ENCODE measurements around the gene GMEB2. TPM values are rescaled to one million over a fixed set of nuclear protein-coding genes. Genes with fewer than 3 reads are reported as not detected.
A peak's percentile ranks its signal among the peaks of the same experiment; 100 is the strongest.

Gene GMEB2
- total RNA-seq, 6 experiments from 2014 or later = 3.2 to 7.0 (median 5.1) TPM

DNA sequence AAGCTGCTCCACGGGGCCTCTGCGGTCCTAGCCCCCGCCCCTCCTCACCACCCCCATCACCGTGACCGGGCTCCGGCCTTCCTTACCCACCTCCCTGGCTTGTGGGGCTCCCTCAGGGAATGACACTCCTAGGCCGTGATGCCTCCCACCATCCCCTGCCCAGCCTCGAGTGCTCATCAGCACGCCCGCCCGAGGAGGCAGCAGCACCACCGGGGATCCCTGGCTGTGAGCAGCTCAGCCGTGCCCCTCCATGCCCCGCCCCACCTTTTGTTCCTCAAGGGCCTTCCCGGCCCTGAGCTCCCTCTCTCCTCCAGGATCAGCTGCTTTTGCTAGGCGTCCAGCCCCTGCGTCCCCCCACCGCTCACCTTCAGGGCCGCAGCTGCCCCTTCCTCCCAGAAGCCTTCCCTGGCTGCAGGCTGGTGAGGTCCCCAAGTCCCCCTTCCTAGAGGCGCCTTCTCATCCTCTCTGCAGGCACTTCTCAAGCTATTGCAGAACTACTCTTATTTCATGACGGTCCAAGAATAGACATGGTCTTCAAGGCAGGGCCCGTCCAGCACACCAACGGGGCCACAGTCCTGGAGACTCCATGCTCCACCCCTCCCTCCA is 69.9 kb downstream of the GMEB2 start:
- 87% methylated on average over 7 of the region's 23 CpGs for WGBS (ENCODE audit: insufficient coverage, low coverage, low lambda C conversion rate, missing lambda C conversion rate)
- intact Hi-C loops (cut with DNase I) = no loop called here
- Histone ChIP-seq H3K36me3 (peaks cover 0 to 22% (median 8%) of the 10 kb centered on the region in 4 donors), H3K4me3 (no peak overlapping the region), H3K4me1 (no peaks in the 10 kb centered on the region), H3K9me3 (no peaks in the 10 kb centered on the region), H3K27ac (no peak overlapping the region), H3K27me3 (no peaks in the 10 kb centered on the region)
- no peak for TF ChIP-seq POLR2A (IDR thresholded peaks at IDR 0.05)
- no peak for TF ChIP-seq CTCF (IDR thresholded peaks at IDR 0.05)
- ATAC-seq = no peak
- DNase-seq = no peak

GRCh38 chr20:63555661-63556381 is 71.1 kb downstream of the GMEB2 start:
- H3K9me3 ChIP-seq = no peaks in the 10 kb centered on the region
- no peak for DNase-seq
- ATAC-seq = no peak
- WGBS (ENCODE audit: insufficient coverage, low coverage, low lambda C conversion rate, missing lambda C conversion rate) = no CpG with 5 or more reads among the region's 45 CpGs
- H3K4me1 ChIP-seq = no peaks in the 10 kb centered on the region
- no peaks in the 10 kb centered on the region for H3K27me3 ChIP-seq
- no peak overlapping the region for H3K27ac ChIP-seq
- intact Hi-C loops (cut with DNase I) = no loop called here
- H3K36me3 ChIP-seq = peaks cover 0 to 13% (median 5%) of the 10 kb centered on the region in 4 donors
- no peak overlapping the region for H3K4me3 ChIP-seq
- no peak for TF ChIP-seq CTCF (IDR thresholded peaks at IDR 0.05)
- TF ChIP-seq POLR2A (IDR thresholded peaks at IDR 0.05) = no peak

GRCh38 chr20:63554361-63555278 is 72.3 kb downstream of the GMEB2 start:
- H3K4me1 ChIP-seq = no peaks in the 10 kb centered on the region
- no peak for DNase-seq
- 33% methylated on average over 1 of the region's 38 CpGs for WGBS (ENCODE audit: insufficient coverage, low coverage, low lambda C conversion rate, missing lambda C conversion rate)
- no peak overlapping the region for H3K27ac ChIP-seq
- intact Hi-C loops (cut with DNase I) = no loop called here
- no peak for ATAC-seq
- no peaks in the 10 kb centered on the region for H3K9me3 ChIP-seq
- H3K36me3 ChIP-seq = peaks cover 0 to 3% (median 0%) of the 10 kb centered on the region in 4 donors
- TF ChIP-seq CTCF (IDR thresholded peaks at IDR 0.05) (no peak), POLR2A (IDR thresholded peaks at IDR 0.05) (no peak)
- no peak overlapping the region for H3K4me3 ChIP-seq
- H3K27me3 ChIP-seq = no peaks in the 10 kb centered on the region

GRCh38 chr20:63553933-63554290 is 73.0 kb downstream of the GMEB2 start, which contains the start of gene FNDC11:
Gene FNDC11, plus strand, starts transcription at chr20:63554159. Its CDS starts 1,505 bp downstream, at chr20:63555664.
- Histone ChIP-seq H3K27me3 (no peaks in the 10 kb centered on the region), H3K4me3 (peak within 1 kb of the TSS; percentile 20 to 39 (median 37)), H3K4me1 (no peaks in the 10 kb centered on the region), H3K27ac (no peak within 1 kb of the TSS), H3K9me3 (no peaks in the 10 kb centered on the region), H3K36me3 (peaks cover 0 to 3% (median 0%) of the 10 kb centered on the region in 4 donors)
- intact Hi-C loops (cut with DNase I) = no loop called here
- TF ChIP-seq CTCF (IDR thresholded peaks at IDR 0.05) = no peak
- TF ChIP-seq POLR2A (IDR thresholded peaks at IDR 0.05) = no peak
- ATAC-seq (peak; percentile 10 to 29 (median 18)), DNase-seq (no peak)
- 9% methylated on average over 12 of the region's 34 CpGs for WGBS (ENCODE audit: insufficient coverage, low coverage, low lambda C conversion rate, missing lambda C conversion rate)

Data from right lobe of liver (tissue), 6 donors.